ENCODE results near the gene STARD3. TPM values are rescaled to one million over a fixed set of nuclear protein-coding genes. Genes with fewer than 3 reads are reported as not detected.

Gene STARD3
- total and polyA plus RNA-seq, 2 of the 13 experiments (the other 11 are each of a cell fraction or from before 2014, with no cell fraction given): 34.6 to 100 TPM

DNA sequence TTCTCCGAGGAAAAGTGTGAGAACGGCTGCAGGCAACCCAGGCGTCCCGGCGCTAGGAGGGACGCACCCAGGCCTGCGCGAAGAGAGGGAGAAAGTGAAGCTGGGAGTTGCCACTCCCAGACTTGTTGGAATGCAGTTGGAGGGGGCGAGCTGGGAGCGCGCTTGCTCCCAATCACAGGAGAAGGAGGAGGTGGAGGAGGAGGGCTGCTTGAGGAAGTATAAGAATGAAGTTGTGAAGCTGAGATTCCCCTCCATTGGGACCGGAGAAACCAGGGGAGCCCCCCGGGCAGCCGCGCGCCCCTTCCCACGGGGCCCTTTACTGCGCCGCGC is 62.8 kb downstream of the STARD3 start, which contains the start of gene ERBB2 (continued):
- TF ChIP-seq, protein P1, sequence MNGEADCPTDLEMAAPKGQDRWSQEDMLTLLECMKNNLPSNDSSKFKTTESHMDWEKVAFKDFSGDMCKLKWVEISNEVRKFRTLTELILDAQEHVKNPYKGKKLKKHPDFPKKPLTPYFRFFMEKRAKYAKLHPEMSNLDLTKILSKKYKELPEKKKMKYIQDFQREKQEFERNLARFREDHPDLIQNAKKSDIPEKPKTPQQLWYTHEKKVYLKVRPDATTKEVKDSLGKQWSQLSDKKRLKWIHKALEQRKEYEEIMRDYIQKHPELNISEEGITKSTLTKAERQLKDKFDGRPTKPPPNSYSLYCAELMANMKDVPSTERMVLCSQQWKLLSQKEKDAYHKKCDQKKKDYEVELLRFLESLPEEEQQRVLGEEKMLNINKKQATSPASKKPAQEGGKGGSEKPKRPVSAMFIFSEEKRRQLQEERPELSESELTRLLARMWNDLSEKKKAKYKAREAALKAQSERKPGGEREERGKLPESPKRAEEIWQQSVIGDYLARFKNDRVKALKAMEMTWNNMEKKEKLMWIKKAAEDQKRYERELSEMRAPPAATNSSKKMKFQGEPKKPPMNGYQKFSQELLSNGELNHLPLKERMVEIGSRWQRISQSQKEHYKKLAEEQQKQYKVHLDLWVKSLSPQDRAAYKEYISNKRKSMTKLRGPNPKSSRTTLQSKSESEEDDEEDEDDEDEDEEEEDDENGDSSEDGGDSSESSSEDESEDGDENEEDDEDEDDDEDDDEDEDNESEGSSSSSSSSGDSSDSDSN (CRISPR knock-in tag; IDR thresholded peaks at IDR 0.05): no peak
- TF ChIP-seq, protein P2, sequence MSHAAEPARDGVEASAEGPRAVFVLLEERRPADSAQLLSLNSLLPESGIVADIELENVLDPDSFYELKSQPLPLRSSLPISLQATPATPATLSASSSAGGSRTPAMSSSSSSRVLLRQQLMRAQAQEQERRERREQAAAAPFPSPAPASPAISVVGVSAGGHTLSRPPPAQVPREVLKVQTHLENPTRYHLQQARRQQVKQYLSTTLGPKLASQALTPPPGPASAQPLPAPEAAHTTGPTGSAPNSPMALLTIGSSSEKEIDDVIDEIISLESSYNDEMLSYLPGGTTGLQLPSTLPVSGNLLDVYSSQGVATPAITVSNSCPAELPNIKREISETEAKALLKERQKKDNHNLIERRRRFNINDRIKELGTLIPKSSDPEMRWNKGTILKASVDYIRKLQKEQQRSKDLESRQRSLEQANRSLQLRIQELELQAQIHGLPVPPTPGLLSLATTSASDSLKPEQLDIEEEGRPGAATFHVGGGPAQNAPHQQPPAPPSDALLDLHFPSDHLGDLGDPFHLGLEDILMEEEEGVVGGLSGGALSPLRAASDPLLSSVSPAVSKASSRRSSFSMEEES (CRISPR knock-in tag; IDR thresholded peaks at IDR 0.05): 0 out of 2 replicates have a peak, but pooled peaks have one; percentile 20
- TF ChIP-seq, protein P3, sequence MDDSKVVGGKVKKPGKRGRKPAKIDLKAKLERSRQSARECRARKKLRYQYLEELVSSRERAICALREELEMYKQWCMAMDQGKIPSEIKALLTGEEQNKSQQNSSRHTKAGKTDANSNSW (CRISPR knock-in tag; IDR thresholded peaks at IDR 0.05; ENCODE audit: borderline replicate concordance): no peak
- TF ChIP-seq ZNF282 (IDR thresholded peaks at IDR 0.05; ENCODE audit: partially characterized antibody) (no peak), ZNF615 (CRISPR knock-in tag; IDR thresholded peaks at IDR 0.05; ENCODE audit: borderline replicate concordance) (no peak), ETV6 (CRISPR knock-in tag; conservative IDR thresholded peaks at IDR 0.05) (no peak; the same call in 1 of the 2 replicates), HNRNPUL1 (IDR thresholded peaks at IDR 0.05; ENCODE audit: low read depth, low read length) (no peak), MED1 (CRISPR knock-in tag; IDR thresholded peaks at IDR 0.05) (no peak), DPF2 (CRISPR knock-in tag; IDR thresholded peaks at IDR 0.05; ENCODE audit: borderline replicate concordance, low read depth) (no peak), FOXO1 (CRISPR knock-in tag; IDR thresholded peaks at IDR 0.05) (no peak), SSRP1 (CRISPR knock-in tag; IDR thresholded peaks at IDR 0.05) (no peak), ZFP36 (IDR thresholded peaks at IDR 0.05; ENCODE audit: borderline replicate concordance, low read depth, low read length, partially characterized antibody) (no peak), AHR (CRISPR knock-in tag; IDR thresholded peaks at IDR 0.05) (no peak), ZNF446 (CRISPR knock-in tag; IDR thresholded peaks at IDR 0.05) (no peak), ZNF550 (CRISPR knock-in tag; IDR thresholded peaks at IDR 0.05; ENCODE audit: borderline replicate concordance) (no peak), PRPF4 (IDR thresholded peaks at IDR 0.05; ENCODE audit: low read depth, low read length, poor library complexity, severe bottlenecking) (no peak), U2AF2 (IDR thresholded peaks at IDR 0.05; ENCODE audit: low read depth, low read length) (no peak), RFX5 (IDR thresholded peaks at IDR 0.05; ENCODE audit: low read depth, low read length) (no peak), ZNF264 (CRISPR knock-in tag; IDR thresholded peaks at IDR 0.05) (no peak)
- TF ChIP-seq, protein P4, sequence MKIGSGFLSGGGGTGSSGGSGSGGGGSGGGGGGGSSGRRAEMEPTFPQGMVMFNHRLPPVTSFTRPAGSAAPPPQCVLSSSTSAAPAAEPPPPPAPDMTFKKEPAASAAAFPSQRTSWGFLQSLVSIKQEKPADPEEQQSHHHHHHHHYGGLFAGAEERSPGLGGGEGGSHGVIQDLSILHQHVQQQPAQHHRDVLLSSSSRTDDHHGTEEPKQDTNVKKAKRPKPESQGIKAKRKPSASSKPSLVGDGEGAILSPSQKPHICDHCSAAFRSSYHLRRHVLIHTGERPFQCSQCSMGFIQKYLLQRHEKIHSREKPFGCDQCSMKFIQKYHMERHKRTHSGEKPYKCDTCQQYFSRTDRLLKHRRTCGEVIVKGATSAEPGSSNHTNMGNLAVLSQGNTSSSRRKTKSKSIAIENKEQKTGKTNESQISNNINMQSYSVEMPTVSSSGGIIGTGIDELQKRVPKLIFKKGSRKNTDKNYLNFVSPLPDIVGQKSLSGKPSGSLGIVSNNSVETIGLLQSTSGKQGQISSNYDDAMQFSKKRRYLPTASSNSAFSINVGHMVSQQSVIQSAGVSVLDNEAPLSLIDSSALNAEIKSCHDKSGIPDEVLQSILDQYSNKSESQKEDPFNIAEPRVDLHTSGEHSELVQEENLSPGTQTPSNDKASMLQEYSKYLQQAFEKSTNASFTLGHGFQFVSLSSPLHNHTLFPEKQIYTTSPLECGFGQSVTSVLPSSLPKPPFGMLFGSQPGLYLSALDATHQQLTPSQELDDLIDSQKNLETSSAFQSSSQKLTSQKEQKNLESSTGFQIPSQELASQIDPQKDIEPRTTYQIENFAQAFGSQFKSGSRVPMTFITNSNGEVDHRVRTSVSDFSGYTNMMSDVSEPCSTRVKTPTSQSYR (CRISPR knock-in tag; IDR thresholded peaks at IDR 0.05; ENCODE audit: borderline replicate concordance): no peak
- TF ChIP-seq, protein P5, sequence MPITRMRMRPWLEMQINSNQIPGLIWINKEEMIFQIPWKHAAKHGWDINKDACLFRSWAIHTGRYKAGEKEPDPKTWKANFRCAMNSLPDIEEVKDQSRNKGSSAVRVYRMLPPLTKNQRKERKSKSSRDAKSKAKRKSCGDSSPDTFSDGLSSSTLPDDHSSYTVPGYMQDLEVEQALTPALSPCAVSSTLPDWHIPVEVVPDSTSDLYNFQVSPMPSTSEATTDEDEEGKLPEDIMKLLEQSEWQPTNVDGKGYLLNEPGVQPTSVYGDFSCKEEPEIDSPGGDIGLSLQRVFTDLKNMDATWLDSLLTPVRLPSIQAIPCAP (CRISPR knock-in tag; IDR thresholded peaks at IDR 0.05; ENCODE audit: low read depth): no peak
- TF ChIP-seq, protein P6, sequence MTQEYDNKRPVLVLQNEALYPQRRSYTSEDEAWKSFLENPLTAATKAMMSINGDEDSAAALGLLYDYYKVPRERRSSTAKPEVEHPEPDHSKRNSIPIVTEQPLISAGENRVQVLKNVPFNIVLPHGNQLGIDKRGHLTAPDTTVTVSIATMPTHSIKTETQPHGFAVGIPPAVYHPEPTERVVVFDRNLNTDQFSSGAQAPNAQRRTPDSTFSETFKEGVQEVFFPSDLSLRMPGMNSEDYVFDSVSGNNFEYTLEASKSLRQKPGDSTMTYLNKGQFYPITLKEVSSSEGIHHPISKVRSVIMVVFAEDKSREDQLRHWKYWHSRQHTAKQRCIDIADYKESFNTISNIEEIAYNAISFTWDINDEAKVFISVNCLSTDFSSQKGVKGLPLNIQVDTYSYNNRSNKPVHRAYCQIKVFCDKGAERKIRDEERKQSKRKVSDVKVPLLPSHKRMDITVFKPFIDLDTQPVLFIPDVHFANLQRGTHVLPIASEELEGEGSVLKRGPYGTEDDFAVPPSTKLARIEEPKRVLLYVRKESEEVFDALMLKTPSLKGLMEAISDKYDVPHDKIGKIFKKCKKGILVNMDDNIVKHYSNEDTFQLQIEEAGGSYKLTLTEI (CRISPR knock-in tag; conservative IDR thresholded peaks at IDR 0.05): no peak

Data from HepG2 (cell line).